AG09319 (cell line): ENCODE results near the gene IFI16.

Source experiments
- DNase-seq: peaks from one replicate; pipeline ENCODE4 v3.0.0-alpha.2; 2010; ENCODE audit warnings: low read depth; ENCODE audit errors: extremely low read depth
- CTCF ChIP-seq: IDR thresholded peaks from 2 replicates; pipeline ENCODE4 v1.5.1; 2011; ENCODE audit warnings: low read depth, mild to moderate bottlenecking, inconsistent platforms, low read length, moderate library complexity

The IFI16 gene

GRCh38 chr1:159076438-159077119, 66.9 kb downstream of the IFI16 start, which contains the start of gene AIM2:
Gene AIM2, minus strand, starts transcription at chr1:159076766. Its CDS starts 3,267 bp downstream, at chr1:159073499.
- no peak for TF ChIP-seq CTCF

GRCh38 chr1:159077120-159077961, 67.6 kb downstream of the IFI16 start:
- no peak for TF ChIP-seq CTCF
- no peak for DNase-seq

More at GRCh38 chr1:159076438-159077119, 66.9 kb downstream of the IFI16 start, which contains the start of gene AIM2:
- no peak for DNase-seq

GRCh38 chr1:159079525-159079924, 69.8 kb downstream of the IFI16 start:
- DNase-seq: no peak
- TF ChIP-seq CTCF: no peak

GRCh38 chr1:159081626-159082025, 71.9 kb downstream of the IFI16 start:
- DNase-seq: no peak
- TF ChIP-seq CTCF: no peak

- no peak for TF ChIP-seq CTCF
- DNase-seq: no peak
Measured at GRCh38 chr1:159083013-159083412, 73.3 kb downstream of the IFI16 start.

- no peak for DNase-seq
Measured at GRCh38 chr1:159084152-159084551, 74.4 kb downstream of the IFI16 start.

More at GRCh38 chr1:159084152-159084551, 74.4 kb downstream of the IFI16 start:
- TF ChIP-seq CTCF: no peak
